SK-N-SH (cell line): ENCODE measurements around the gene SYNGR4.

ENCODE experiments used
- NRF1 ChIP-seq: IDR thresholded peaks from 2 replicates; pipeline ENCODE4 v1.6.1; 2012; ENCODE audit warnings: low read depth, mild to moderate bottlenecking, low read length
- POLR2AphosphoS5 ChIP-seq: IDR thresholded peaks from 2 replicates; pipeline ENCODE4 v1.6.1; 2012; ENCODE audit warnings: low read depth, low read length
- YY1 ChIP-seq: IDR thresholded peaks from 2 replicates; pipeline ENCODE4 v1.4.0; 2012; ENCODE audit warnings: low read depth, mild to moderate bottlenecking
- ZBTB33 ChIP-seq: IDR thresholded peaks from 2 replicates; pipeline ENCODE4 v1.4.0; 2012; ENCODE audit warnings: low read depth, borderline replicate concordance
- TF ChIP-seq, protein P1 (sequence below): fragments of 200-600 bp; sonication (generic); IDR thresholded peaks from 2 replicates; pipeline ENCODE4 v1.6.1; 2017; ENCODE audit warnings: antibody characterized with exemption, mild to moderate bottlenecking, moderate library complexity

DNA sequence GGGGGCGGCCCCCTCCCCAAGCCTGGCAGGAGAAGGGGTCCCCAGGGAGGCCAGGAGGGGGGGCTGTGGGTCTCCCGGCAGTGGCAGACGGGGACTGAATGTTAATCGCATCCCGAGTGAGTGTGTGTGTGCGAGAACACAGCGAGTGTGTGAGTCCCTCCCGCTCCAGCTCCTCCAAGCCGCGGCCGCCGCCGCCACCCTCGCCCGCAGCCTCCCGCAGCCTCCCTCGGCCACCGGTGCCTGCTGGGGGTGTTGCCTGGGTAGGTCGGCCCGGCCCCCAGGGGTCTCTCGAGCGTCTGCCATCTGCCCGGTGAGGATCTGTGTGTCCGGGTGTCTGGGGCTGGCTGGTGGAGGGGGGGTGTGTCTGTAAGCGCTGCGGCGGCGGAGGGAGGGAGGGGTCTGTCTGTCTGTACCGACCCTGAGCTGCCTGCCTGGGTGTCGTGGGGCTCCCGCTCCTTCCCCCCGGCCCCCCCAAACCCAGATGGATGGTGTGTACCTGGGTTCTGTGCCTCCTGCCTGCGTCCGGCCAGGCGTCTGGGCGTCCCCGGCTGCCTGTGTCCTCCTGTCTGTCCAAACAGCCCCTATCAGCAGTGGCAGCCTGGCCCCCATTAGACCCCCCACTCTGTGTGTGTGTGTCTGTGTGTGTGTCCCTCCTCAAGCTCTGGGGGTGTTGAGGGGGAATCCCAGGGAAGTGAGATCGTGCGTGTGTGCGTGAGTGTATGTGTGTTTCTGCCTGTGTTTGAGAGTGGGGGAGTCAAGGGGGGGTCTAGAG, 29.6 kb downstream of the SYNGR4 start, which contains the start of gene GRIN2D:
- TF ChIP-seq ZBTB33 (no peak), NRF1 (no peak), YY1 (no peak), POLR2AphosphoS5 (no peak)
- TF ChIP-seq, protein P1, sequence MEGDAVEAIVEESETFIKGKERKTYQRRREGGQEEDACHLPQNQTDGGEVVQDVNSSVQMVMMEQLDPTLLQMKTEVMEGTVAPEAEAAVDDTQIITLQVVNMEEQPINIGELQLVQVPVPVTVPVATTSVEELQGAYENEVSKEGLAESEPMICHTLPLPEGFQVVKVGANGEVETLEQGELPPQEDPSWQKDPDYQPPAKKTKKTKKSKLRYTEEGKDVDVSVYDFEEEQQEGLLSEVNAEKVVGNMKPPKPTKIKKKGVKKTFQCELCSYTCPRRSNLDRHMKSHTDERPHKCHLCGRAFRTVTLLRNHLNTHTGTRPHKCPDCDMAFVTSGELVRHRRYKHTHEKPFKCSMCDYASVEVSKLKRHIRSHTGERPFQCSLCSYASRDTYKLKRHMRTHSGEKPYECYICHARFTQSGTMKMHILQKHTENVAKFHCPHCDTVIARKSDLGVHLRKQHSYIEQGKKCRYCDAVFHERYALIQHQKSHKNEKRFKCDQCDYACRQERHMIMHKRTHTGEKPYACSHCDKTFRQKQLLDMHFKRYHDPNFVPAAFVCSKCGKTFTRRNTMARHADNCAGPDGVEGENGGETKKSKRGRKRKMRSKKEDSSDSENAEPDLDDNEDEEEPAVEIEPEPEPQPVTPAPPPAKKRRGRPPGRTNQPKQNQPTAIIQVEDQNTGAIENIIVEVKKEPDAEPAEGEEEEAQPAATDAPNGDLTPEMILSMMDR: peak; percentile 37
